ENCODE data around the gene FOXB2.
"Not testable (repeated sequence)": the region's sequence is repeated elsewhere in the genome, so short reads cannot be mapped to it uniquely, and the experiment has no call there.

Gene FOXB2

GRCh38 chr9:77016526-77017504 lies 2.6 kb upstream of the FOXB2 start:
- no peak for DNase-seq

GRCh38 chr9:77017505-77017894 lies 2.0 kb upstream of the FOXB2 start:
- DNase-seq, result no peak

- no peak for DNase-seq
Observed at GRCh38 chr9:77018058-77018968, 1.1 kb upstream of the FOXB2 start.

- DNase-seq, result no peak
Observed at GRCh38 chr9:77018969-77019235, 553 bp upstream of the FOXB2 start.

GRCh38 chr9:77019926-77020412 lies 514 bp downstream of the FOXB2 start:
- no peak for DNase-seq

- no peak for DNase-seq
Observed at GRCh38 chr9:77020413-77021290, 1.2 kb downstream of the FOXB2 start.

- no peak for DNase-seq
Observed at GRCh38 chr9:77021291-77021894, 1.9 kb downstream of the FOXB2 start.

GRCh38 chr9:77021922-77022782 lies 2.7 kb downstream of the FOXB2 start:
- DNase-seq, result no peak

- no peak for DNase-seq
Observed at GRCh38 chr9:77022783-77023440, 3.5 kb downstream of the FOXB2 start.

GRCh38 chr9:77023726-77024125 lies 4.3 kb downstream of the FOXB2 start:
- no peak for DNase-seq

- DNase-seq, result no peak
Observed at GRCh38 chr9:77024776-77025545, 5.5 kb downstream of the FOXB2 start.

GRCh38 chr9:77028478-77028877 lies 9.0 kb downstream of the FOXB2 start:
- DNase-seq, result no peak

GRCh38 chr9:77030045-77030444 lies 10.6 kb downstream of the FOXB2 start:
- no peak for DNase-seq

GRCh38 chr9:77038281-77039036 lies 19.0 kb downstream of the FOXB2 start:
- DNase-seq, result no peak

GRCh38 chr9:77040340-77040739 lies 20.9 kb downstream of the FOXB2 start:
- no peak for DNase-seq

GRCh38 chr9:77043743-77044142 lies 24.3 kb downstream of the FOXB2 start:
- DNase-seq, result not testable (repeated sequence)

- DNase-seq, result not testable (repeated sequence)
Observed at GRCh38 chr9:77060681-77061080, 41.2 kb downstream of the FOXB2 start.

GRCh38 chr9:77063645-77064285 lies 44.3 kb downstream of the FOXB2 start:
- no peak for DNase-seq

- DNase-seq, result no peak
Observed at GRCh38 chr9:77066388-77066787, 46.9 kb downstream of the FOXB2 start.
